HEK293 (cell line): ENCODE data around the gene RNASE2.

Experiments
- GLI4 ChIP-seq: fragments of 450-650 bp; formaldehyde crosslinking; IDR thresholded peaks from 2 replicates; pipeline ENCODE4 v1.5.1; 2016; ENCODE audit warnings: missing biosample characterization, missing genetic modification characterization
- GLIS2 ChIP-seq: fragments of 450-650 bp; formaldehyde crosslinking; IDR thresholded peaks from 2 replicates; pipeline ENCODE4 v1.5.1; 2016; ENCODE audit warnings: missing biosample characterization, missing genetic modification characterization
- SCRT2 ChIP-seq: fragments of 450-650 bp; formaldehyde crosslinking; IDR thresholded peaks from 2 replicates; pipeline ENCODE4 v1.5.1; 2016; ENCODE audit warnings: missing biosample characterization, missing genetic modification characterization
- ZNF174 ChIP-seq: fragments of 450-650 bp; formaldehyde crosslinking; IDR thresholded peaks from 2 replicates; pipeline ENCODE4 v1.5.0; 2017; ENCODE audit warnings: missing biosample characterization, mild to moderate bottlenecking, missing genetic modification characterization
- ZNF423 ChIP-seq: fragments of 450-650 bp; formaldehyde crosslinking; IDR thresholded peaks from 2 replicates; pipeline ENCODE4 v1.5.1; 2016; ENCODE audit warnings: missing biosample characterization, missing genetic modification characterization
- ZNF544 ChIP-seq: fragments of 450-650 bp; formaldehyde crosslinking; IDR thresholded peaks from 2 replicates; pipeline ENCODE4 v1.5.0; 2017; ENCODE audit warnings: missing biosample characterization, missing genetic modification characterization
- ZNF76 ChIP-seq: fragments of 450-650 bp; formaldehyde crosslinking; IDR thresholded peaks from 2 replicates; pipeline ENCODE4; 2016; ENCODE audit warnings: low read depth, missing biosample characterization, missing genetic modification characterization, borderline replicate concordance
- TF ChIP-seq, protein P1 (sequence below): fragments of 450-650 bp; formaldehyde crosslinking; IDR thresholded peaks from 2 replicates; pipeline ENCODE4 v1.5.1; 2016; ENCODE audit warnings: missing biosample characterization, missing genetic modification characterization

DNA sequence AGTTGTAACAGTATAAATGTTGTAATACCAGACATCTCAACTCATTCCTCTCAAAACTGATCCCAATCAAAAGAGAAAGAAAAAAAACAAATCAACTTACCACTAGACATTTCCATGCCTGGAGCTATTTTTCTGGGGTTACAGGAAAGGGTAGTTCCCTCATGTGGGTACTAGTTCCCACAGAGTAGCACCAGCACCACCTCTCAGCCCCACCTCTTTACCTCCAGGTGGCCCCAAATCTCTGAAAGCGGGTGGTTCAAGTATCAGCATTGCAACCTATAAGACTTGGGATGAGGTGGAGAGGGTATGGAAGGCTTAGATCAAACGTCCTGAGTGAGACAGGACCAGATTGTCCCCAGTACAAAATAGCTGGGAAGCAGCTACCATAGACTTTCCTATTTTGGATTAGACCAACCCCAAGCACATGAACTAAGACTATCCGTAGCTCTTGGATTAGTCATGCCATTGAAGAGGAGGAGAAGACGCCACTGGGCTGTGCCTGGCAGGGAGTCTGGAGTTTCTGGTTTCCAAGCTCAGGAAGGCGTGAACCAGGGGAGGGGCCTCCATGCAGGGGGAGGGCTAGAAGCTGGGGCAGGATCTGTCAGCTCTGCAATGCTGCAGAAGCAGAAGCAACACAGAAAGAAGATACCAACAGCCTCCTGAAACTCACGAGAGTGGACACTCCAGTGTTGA lies 43.5 kb downstream of the RNASE2 start, which contains the start of gene SLC39A2:
- TF ChIP-seq ZNF76 (tag by site-specific recombination) (no peak), ZNF544 (tag by site-specific recombination) (no peak), ZNF174 (no peak), GLIS2 (tag by site-specific recombination) (no peak), ZNF423 (no peak), SCRT2 (tag by site-specific recombination) (no peak), GLI4 (tag by site-specific recombination) (no peak)
- TF ChIP-seq, protein P1, sequence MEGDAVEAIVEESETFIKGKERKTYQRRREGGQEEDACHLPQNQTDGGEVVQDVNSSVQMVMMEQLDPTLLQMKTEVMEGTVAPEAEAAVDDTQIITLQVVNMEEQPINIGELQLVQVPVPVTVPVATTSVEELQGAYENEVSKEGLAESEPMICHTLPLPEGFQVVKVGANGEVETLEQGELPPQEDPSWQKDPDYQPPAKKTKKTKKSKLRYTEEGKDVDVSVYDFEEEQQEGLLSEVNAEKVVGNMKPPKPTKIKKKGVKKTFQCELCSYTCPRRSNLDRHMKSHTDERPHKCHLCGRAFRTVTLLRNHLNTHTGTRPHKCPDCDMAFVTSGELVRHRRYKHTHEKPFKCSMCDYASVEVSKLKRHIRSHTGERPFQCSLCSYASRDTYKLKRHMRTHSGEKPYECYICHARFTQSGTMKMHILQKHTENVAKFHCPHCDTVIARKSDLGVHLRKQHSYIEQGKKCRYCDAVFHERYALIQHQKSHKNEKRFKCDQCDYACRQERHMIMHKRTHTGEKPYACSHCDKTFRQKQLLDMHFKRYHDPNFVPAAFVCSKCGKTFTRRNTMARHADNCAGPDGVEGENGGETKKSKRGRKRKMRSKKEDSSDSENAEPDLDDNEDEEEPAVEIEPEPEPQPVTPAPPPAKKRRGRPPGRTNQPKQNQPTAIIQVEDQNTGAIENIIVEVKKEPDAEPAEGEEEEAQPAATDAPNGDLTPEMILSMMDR (tag by site-specific recombination), result no peak
